ENCODE measurements around the gene NXNL2.

- TF ChIP-seq CTCF (IDR thresholded peaks at IDR 0.05; ENCODE audit: low read depth, low read length) (no peak), EZH2phosphoT487 (IDR thresholded peaks at IDR 0.05; ENCODE audit: low read depth) (no peak)
Measured at GRCh38 chr9:88488166-88488565, 46.8 kb upstream of the NXNL2 start.
